ENCODE measurements around the gene WDR49.

The WDR49 gene

GRCh38 chr3:167671878-167672427, 18.2 kb upstream of the WDR49 start:
- Histone ChIP-seq H3K27me3 (ENCODE audit: low read length) (no peaks in the 10 kb centered on the region), H4K20me1 (ENCODE audit: low read depth, low read length) (no peaks in the 10 kb centered on the region), H3K9me2 (replicated peaks; ENCODE audit: insufficient read depth, low read length) (no peaks in the 10 kb centered on the region), H3K27ac (ENCODE audit: low read depth, low read length) (no peak overlapping the region), H3F3A (ENCODE audit: insufficient read depth) (no peaks in the 10 kb centered on the region), H3K36me3 (ENCODE audit: low read length) (peaks cover 19% of the 10 kb centered on the region), H2AFZ (ENCODE audit: low read depth, low read length, severe bottlenecking) (no peak overlapping the region), H3K4me2 (ENCODE audit: low read depth, low read length, poor library complexity, severe bottlenecking) (no peak overlapping the region), H3K9ac (ENCODE audit: low read length) (no peak overlapping the region), H3K9me3 (ENCODE audit: insufficient read depth, low read length) (no peaks in the 10 kb centered on the region), H3K79me2 (ENCODE audit: insufficient read depth, low read length) (no peaks in the 10 kb centered on the region), H3K4me3 (ENCODE audit: insufficient read depth, low read length, poor library complexity, severe bottlenecking) (no peak overlapping the region)
- TF ChIP-seq CTCF (IDR thresholded peaks at IDR 0.05; ENCODE audit: insufficient read depth, low read length, poor library complexity, severe bottlenecking) (no peak), EZH2phosphoT487 (conservative IDR thresholded peaks at IDR 0.05; ENCODE audit: low read length) (no peak)

GRCh38 chr3:167669699-167670098, 16.0 kb upstream of the WDR49 start:
- H3K9me2 ChIP-seq (replicated peaks; ENCODE audit: insufficient read depth, low read length) = no peaks in the 10 kb centered on the region
- TF ChIP-seq EZH2phosphoT487 (conservative IDR thresholded peaks at IDR 0.05; ENCODE audit: low read length) (no peak), CTCF (IDR thresholded peaks at IDR 0.05; ENCODE audit: insufficient read depth, low read length, poor library complexity, severe bottlenecking) (no peak)
- H3K27me3 ChIP-seq (ENCODE audit: low read length) = no peaks in the 10 kb centered on the region
- H3K4me2 ChIP-seq (ENCODE audit: low read depth, low read length, poor library complexity, severe bottlenecking) = no peak overlapping the region
- H3K36me3 ChIP-seq (ENCODE audit: low read length) = peaks cover 3% of the 10 kb centered on the region; the same call in 1 of the 2 replicates
- no peak overlapping the region for H2AFZ ChIP-seq (ENCODE audit: low read depth, low read length, severe bottlenecking)
- no peaks in the 10 kb centered on the region for H3K9me3 ChIP-seq (ENCODE audit: insufficient read depth, low read length)
- H3K9ac ChIP-seq (ENCODE audit: low read length) = no peak overlapping the region
- H3K79me2 ChIP-seq (ENCODE audit: insufficient read depth, low read length) = no peaks in the 10 kb centered on the region
- H3K27ac ChIP-seq (ENCODE audit: low read depth, low read length) = no peak overlapping the region
- no peaks in the 10 kb centered on the region for H4K20me1 ChIP-seq (ENCODE audit: low read depth, low read length)
- H3K4me3 ChIP-seq (ENCODE audit: insufficient read depth, low read length, poor library complexity, severe bottlenecking) = no peak overlapping the region
- no peaks in the 10 kb centered on the region for H3F3A ChIP-seq (ENCODE audit: insufficient read depth)

GRCh38 chr3:167668651-167669050, 14.9 kb upstream of the WDR49 start:
- Histone ChIP-seq H2AFZ (ENCODE audit: low read depth, low read length, severe bottlenecking) (no peak overlapping the region), H3K9ac (ENCODE audit: low read length) (no peak overlapping the region)
- no peak for TF ChIP-seq CTCF (IDR thresholded peaks at IDR 0.05; ENCODE audit: insufficient read depth, low read length, poor library complexity, severe bottlenecking)
- no peak for TF ChIP-seq EZH2phosphoT487 (conservative IDR thresholded peaks at IDR 0.05; ENCODE audit: low read length)

More at GRCh38 chr3:167668651-167669050, 14.9 kb upstream of the WDR49 start:
- Histone ChIP-seq H3K27ac (ENCODE audit: low read depth, low read length) (no peak overlapping the region), H3K79me2 (ENCODE audit: insufficient read depth, low read length) (no peaks in the 10 kb centered on the region), H3K27me3 (ENCODE audit: low read length) (no peaks in the 10 kb centered on the region), H4K20me1 (ENCODE audit: low read depth, low read length) (no peaks in the 10 kb centered on the region), H3F3A (ENCODE audit: insufficient read depth) (no peaks in the 10 kb centered on the region), H3K4me2 (ENCODE audit: low read depth, low read length, poor library complexity, severe bottlenecking) (no peak overlapping the region), H3K9me3 (ENCODE audit: insufficient read depth, low read length) (no peaks in the 10 kb centered on the region), H3K9me2 (replicated peaks; ENCODE audit: insufficient read depth, low read length) (no peaks in the 10 kb centered on the region), H3K4me3 (ENCODE audit: insufficient read depth, low read length, poor library complexity, severe bottlenecking) (no peak overlapping the region), H3K36me3 (ENCODE audit: low read length) (no peaks in the 10 kb centered on the region)
